A673 (cell line): Measurements from ENCODE around the gene PRSS27. TPM values are rescaled to one million over a fixed set of nuclear protein-coding genes. Genes with fewer than 3 reads are reported as not detected.

ENCODE experiments used
- BruUV-seq: library from RNA; stranded (reverse); fragments of 400-500 nt; replicated peaks from 2 replicates; lab custom pipeline; 2021; lab: Mats Ljungman, UMichigan
- CTCF ChIA-PET: fragments of 300-600 bp; sonication (Branson Sonifier 250); formaldehyde crosslinking; loops from one replicate; lab custom pipeline; 2022; ENCODE audit warnings: antibody characterized with exemption; lab: Charles Lee
- POLR2A ChIA-PET: fragments of 300-600 bp; sonication (Branson Sonifier 250); formaldehyde crosslinking; loops from one replicate; lab custom pipeline; 2022; ENCODE audit warnings: antibody characterized with exemption; ENCODE audit not compliant: low non-redundant PET; lab: Charles Lee
- DNase-seq: peaks from one replicate; pipeline ENCODE4 v3.0.0-alpha.2; 2015; ENCODE audit warnings: low spot score
- H3K27ac ChIP-seq: fragments of 200-600 bp; sonication (generic); 2 replicates; pipeline ENCODE4 v1.5.1; 2016; ENCODE audit warnings: mixed run types, low read depth, mild to moderate bottlenecking, mixed read lengths, antibody characterized with exemption, low read length; ENCODE audit not compliant: poor library complexity, severe bottlenecking
- H3K27me3 ChIP-seq: fragments of 200-600 bp; sonication (generic); replicated peaks from 2 replicates; pipeline ENCODE4 v1.6.1; 2017; ENCODE audit warnings: mixed run types, low read depth, mild to moderate bottlenecking, mixed read lengths, antibody characterized with exemption, low read length; ENCODE audit not compliant: insufficient read depth, poor library complexity
- H3K36me3 ChIP-seq: fragments of 200-600 bp; sonication (generic); 2 replicates; pipeline ENCODE4 v1.6.1; 2016; ENCODE audit warnings: mixed run types, mild to moderate bottlenecking, mixed read lengths, antibody characterized with exemption, low read length; ENCODE audit not compliant: insufficient read depth, poor library complexity, severe bottlenecking
- H3K4me1 ChIP-seq: fragments of 200-600 bp; sonication (generic); 2 replicates; pipeline ENCODE4 v1.6.1; 2017; ENCODE audit warnings: mixed run types, mild to moderate bottlenecking, mixed read lengths, antibody characterized with exemption, low read length; ENCODE audit not compliant: insufficient read depth, poor library complexity, severe bottlenecking
- H3K4me3 ChIP-seq: fragments of 200-600 bp; sonication (generic); 2 replicates; pipeline ENCODE4 v1.5.1; 2016; ENCODE audit warnings: low read depth, mixed run types, mild to moderate bottlenecking, mixed read lengths, low read length; ENCODE audit not compliant: poor library complexity, severe bottlenecking
- H3K9me3 ChIP-seq: fragments of 200-600 bp; sonication (generic); 2 replicates; pipeline ENCODE4 v1.6.1; 2016; ENCODE audit warnings: mixed run types, low read depth, mild to moderate bottlenecking, mixed read lengths, antibody characterized with exemption, low read length; ENCODE audit not compliant: poor library complexity, severe bottlenecking
- CTCF ChIP-seq: fragments of 300-800, 200-600 bp; sonication (generic); conservative IDR thresholded peaks from 2 replicates; pipeline ENCODE4 v1.5.1; 2017; ENCODE audit warnings: low read depth, mild to moderate bottlenecking, antibody characterized with exemption, low read length, moderate library complexity, mixed read lengths
- EZH2 ChIP-seq: fragments of 200-600 bp; sonication (generic); IDR thresholded peaks from 2 replicates; pipeline ENCODE4 v1.6.1; 2017; ENCODE audit warnings: borderline replicate concordance, low read depth, mild to moderate bottlenecking, mixed read lengths, antibody characterized with exemption, low read length; ENCODE audit not compliant: poor library complexity, severe bottlenecking
- intact Hi-C: fragments of 100-400 bp; cut with micrococcal nuclease; formaldehyde crosslinking; loops from one replicate; pipeline ENCODE4 v1.10.0; 2022; ENCODE audit not compliant: unreplicated experiment
- total RNA-seq: library from RNA; stranded (reverse); gene quantifications from 2 replicates; pipeline ENCODE4 v1.2.3, GENCODE V29; 2021

The PRSS27 gene
- total RNA-seq, 1 experiment from 2014 or later, result 1.3 TPM

GRCh38 chr16:2755158-2755557 is 35.1 kb upstream of the PRSS27 start:
- H3K36me3 ChIP-seq, result peaks cover 61% of the 10 kb centered on the region
- H3K4me3 ChIP-seq, result peak overlapping the region; percentile 97
- intact Hi-C loops, result no loop called here
- DNase-seq, result no peak
- BruUV-seq, result no TSS peak
- peak overlapping the region; percentile 58 for H3K27ac ChIP-seq
- peaks cover 32% of the 10 kb centered on the region for H3K4me1 ChIP-seq
- ChIA-PET POLR2A (no interaction called here), CTCF (no interaction called here)
- H3K9me3 ChIP-seq, result no peaks in the 10 kb centered on the region
- H3K27me3 ChIP-seq, result no peaks in the 10 kb centered on the region
- TF ChIP-seq EZH2, result no peak
- no peak for TF ChIP-seq CTCF

- Histone ChIP-seq H3K4me3 (peak overlapping the region; percentile 97), H3K9me3 (no peaks in the 10 kb centered on the region), H3K36me3 (peaks cover 46% of the 10 kb centered on the region), H3K27me3 (no peaks in the 10 kb centered on the region), H3K4me1 (peaks cover 32% of the 10 kb centered on the region), H3K27ac (peak overlapping the region; percentile 100)
- intact Hi-C loops, result no loop called here
- no peak for DNase-seq
- ChIA-PET CTCF (no interaction called here), POLR2A (no interaction called here)
- BruUV-seq, result no TSS peak
- TF ChIP-seq CTCF (no peak), EZH2 (no peak)
Observed at GRCh38 chr16:2753733-2754020, 33.7 kb upstream of the PRSS27 start.

- TF ChIP-seq EZH2 (no peak), CTCF (no peak)
- H3K9me3 ChIP-seq, result no peaks in the 10 kb centered on the region
- peak overlapping the region; percentile 100 for H3K27ac ChIP-seq
- H3K4me1 ChIP-seq, result peaks cover 32% of the 10 kb centered on the region
- intact Hi-C loops, result no loop called here
- H3K27me3 ChIP-seq, result no peaks in the 10 kb centered on the region
- H3K36me3 ChIP-seq, result peaks cover 40% of the 10 kb centered on the region
- peak; percentile 89 for DNase-seq
- ChIA-PET POLR2A (interaction anchor here (0.6 to 0.7 kb wide), 6 partner anchors 11 to 591 kb away, joined by 3 to 8 read pairs (median 6); partner anchors contain the start of gene ELOB), CTCF (interaction anchor here (0.6 kb wide), 1 partner anchor 28 kb away, joined by 3 read pairs; no protein-coding TSS in a partner anchor)
- BruUV-seq, result no TSS peak
- peak overlapping the region; percentile 97 for H3K4me3 ChIP-seq
Observed at GRCh38 chr16:2752850-2753732, 33.1 kb upstream of the PRSS27 start.
